NCI-H1694 treated with DMSO at 0.1 percent for 48 hours (cell line): ENCODE measurements around the gene RANBP17.
A peak's percentile ranks its signal among the peaks of the same experiment; 100 is the strongest.

ENCODE experiments used
- DNase-seq: peaks from one replicate; lab custom pipeline; 2025; lab: John Stamatoyannopoulos, UW

RANBP17 gene

DNA sequence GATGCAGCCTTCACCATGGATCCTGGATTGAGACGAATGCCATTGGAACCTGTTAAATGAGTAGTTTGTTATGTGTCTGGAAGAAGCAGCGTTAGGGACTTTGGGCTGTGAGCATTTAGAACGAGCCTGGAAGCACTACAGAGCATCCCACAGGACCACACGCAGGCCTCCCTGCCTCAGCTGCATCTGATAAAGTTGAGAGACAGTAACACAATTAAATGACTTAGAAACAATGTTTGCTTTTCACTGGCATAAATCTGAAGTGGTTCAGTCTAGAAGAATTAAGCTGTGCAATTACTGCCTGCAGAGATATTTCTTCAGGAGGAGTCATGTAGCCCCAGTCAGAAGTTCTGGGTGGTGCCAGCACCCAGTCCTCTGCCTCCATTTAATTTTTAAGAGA, 437.4 kb downstream of the RANBP17 start:
- no peak for DNase-seq

DNA sequence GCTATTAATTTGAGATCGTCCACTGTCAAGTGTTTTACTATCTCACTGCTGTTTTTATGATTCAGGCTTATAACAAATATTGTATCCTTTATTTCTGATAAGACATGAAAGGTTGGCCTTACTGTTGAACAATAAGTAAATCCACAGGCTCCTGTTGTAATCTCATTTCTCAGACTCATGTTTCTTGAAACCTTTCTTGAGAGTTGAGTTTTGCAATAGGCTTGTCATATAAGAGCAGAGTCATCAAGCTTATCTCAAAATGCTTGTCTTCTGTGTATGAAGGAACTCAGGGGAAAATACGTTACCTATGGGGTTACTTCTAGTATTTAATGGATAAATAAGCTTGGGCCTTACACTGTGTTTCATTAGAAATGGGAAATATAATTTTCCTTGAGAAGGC, 438.0 kb downstream of the RANBP17 start:
- no peak for DNase-seq

DNA sequence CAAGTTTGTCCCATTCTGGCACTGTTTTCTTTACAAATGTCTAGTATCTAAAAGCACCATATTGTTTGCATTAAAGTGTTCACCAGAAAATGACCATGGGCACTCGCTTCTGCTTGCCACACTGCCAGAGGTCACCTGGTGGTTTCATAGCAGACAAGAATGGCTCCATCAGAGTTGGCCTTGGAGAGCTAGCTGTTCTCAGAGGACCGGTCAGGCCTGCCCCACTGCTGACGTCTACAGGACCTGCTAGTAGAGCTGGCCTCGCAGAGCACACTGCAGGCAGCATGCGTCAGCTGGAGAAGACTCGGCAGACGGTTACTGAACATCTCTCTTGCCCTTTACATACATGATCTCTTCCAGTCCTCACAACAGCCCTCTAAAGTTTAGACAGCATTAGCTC, 438.5 kb downstream of the RANBP17 start:
- no peak for DNase-seq

DNA sequence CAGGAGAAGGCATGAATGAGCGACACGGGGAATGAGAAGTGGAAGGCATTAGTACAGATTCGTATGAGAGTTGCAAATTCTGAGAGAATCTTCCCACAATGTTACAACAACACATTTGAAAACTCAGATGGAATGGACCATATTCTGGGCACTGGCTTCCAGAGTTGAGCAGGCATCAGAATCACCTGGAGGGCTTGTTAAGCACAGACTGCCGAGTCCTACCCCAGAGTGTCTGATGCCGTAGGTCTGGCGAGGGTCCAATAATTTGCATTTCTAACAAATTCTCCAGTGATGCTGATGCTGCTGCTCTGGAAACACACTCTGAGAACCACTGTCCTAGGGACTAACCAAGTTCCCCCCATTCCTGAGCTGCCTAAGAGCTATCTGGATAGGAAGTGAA, 444.3 kb downstream of the RANBP17 start:
- DNase-seq = no peak

DNA sequence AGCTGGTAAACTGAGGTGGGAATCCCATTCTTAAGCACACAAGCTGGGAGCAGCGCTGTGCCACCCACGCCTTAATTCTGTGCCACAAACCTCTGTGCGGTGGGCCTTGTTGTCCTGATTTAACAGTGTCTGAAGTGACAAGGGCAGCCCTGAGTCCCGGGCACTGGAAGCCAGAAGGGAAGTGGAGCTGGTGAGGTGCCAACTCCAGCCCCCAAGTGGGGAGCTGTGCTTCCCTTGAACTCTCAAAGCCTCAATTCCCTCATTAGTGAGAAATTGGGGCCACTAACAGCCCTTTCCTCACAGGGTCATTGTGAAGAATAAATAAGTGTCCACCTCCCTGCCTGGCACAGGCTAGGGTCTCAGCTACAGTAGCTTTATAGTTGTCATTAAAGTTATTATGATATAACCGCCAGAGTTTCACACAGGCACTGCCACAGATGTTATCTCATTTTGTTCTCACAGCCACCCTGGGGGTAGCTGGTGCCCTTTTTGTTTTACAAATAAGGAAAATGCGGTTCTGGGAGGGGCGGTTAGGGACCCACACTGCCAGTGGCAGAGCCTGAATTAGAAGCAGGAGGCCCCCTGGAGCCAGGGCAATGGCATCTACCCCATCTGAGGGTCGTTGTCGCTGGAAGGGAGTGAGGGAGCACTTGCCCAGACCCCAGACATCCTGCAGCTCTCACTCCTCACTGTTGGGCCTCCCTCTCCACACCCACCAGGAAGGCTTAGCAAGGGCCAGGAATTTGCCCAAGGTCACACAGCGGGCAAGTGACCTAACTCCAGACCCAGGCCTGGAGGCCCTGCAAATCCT, 445.2 kb downstream of the RANBP17 start:
- DNase-seq = no peak

DNA sequence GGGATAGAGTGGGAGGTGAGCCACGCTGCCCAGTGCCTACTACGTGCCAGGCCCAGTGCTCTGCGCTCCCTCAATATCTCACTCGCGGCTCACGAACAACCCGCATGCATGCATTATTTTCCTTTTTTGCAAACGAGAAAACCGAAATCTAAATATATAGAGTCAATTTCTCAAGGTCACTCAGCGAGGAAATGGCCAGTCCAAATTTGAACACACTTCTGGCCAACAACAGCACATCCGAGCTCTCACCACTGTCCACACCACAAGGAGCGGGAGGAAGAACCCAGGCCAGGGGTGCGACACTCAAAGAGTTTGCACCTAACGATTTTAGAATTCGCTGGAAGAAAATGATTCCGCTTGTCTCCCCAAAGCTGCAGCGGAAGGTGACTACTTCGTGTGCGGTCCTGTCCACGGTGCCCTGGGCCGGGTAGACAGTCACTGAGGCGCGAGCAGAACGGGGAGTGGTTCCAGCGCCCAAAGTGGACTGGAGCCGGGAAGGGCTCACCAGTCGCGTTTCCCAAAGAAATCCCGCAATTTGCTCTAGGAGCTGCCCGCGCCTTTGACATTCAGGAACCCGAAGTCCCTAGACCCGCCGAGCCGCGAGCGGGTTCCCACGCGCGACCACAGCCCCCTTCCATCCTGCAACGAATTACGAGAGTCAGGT, 446.1 kb downstream of the RANBP17 start:
- no peak for DNase-seq

DNA sequence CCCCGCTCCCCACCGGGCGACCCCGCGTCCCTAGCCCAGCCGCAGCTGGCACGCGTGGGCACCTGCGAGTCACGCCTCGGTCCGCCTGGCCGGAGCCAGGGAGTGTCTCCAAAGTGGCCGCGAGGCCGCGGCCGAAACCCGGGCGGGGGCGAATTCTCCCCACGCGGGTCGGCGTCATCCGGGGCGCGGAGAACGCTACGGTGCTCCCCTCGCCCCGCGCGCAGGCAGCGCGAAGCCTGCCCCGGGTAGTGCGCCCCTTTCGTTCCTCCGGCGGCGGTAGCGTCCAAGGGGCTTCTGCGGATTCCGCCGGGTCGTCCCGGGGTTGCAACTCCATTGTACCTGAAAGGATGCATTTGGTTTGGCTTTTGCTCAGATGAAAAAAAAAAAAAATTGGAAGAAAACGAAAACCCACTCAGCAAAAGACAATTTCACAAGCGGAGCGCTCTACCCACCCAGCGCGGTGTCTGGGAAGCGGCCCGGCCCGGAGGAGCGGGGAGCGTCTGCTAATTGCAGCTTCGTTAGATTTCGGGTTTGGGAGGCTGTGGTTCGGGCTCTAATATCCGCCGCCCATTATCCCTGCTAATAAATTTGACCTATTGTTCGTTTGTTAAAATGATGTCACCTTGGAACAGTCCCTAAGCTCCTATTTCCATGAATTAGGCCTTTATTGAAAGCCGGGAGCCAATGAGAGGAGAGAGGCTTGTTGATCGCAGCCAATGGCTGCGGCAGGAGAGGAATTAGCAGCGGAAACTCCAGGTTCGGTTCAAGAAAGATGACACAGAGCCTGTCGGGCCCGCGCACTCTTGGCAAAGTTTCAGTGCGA, 446.8 kb downstream of the RANBP17 start, which contains the start of gene TLX3:
TSS of gene TLX3 (plus strand) at position 796 of the 823 bp plus-strand sequence. CDS start 118 bp downstream, outside the sequence.
- DNase-seq = no peak

DNA sequence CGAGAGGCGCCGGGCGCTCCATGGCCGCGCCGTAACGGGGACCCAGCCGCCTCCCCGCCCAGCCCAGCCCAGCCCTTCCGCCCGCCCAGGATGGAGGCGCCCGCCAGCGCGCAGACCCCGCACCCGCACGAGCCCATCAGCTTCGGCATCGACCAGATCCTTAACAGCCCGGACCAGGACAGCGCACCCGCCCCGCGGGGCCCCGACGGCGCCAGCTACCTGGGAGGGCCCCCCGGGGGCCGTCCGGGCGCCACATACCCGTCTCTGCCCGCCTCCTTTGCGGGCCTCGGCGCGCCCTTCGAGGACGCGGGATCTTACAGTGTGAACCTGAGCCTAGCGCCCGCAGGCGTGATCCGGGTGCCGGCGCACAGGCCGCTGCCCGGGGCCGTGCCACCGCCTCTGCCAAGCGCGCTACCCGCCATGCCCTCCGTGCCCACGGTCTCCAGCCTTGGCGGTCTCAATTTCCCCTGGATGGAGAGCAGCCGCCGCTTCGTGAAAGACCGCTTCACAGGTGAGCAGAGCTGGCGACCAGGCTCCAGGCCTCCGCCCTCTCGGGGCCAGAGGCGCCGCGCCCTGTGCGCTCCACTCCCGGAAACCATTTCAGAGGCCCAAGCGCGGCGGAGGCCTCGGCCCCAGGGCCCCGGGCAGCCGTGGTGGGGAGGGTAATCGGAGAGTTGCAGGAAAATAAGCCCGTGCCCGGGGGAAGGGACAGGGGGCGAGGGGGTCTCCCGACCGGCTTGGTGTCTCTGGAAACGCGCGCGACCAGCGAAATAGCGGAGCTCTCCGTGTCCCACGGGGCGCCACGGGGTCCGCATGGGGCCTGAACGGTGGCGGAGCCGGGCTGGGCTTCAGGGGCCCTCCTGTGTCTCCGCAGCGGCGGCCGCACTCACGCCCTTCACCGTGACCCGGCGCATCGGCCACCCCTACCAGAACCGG, 447.7 kb downstream of the RANBP17 start:
- DNase-seq = no peak

DNA sequence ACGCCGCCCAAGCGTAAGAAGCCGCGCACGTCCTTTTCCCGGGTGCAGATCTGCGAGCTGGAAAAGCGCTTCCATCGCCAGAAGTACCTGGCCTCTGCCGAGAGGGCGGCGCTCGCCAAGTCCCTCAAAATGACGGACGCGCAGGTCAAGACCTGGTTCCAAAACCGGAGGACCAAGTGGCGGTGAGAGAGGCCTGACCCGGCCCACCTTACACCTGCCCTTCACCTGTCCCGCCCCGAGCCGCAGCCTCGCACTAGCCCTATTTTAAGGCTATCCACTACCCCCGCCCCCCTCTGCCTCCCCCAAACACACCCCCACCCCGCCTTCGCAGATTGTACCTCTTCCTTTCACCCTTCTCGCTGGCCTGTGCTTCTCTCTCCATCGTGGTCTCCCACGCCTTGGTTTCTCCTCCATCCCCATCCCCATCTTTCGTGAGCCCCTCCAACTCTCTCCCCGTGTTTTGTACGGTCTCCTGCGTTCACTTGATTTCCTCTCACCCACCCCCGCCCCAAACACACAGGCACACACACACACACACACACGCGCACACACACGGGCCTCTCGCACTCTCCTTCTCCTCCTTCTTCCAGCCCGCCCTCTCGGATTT, 448.5 kb downstream of the RANBP17 start:
- DNase-seq = no peak

DNA sequence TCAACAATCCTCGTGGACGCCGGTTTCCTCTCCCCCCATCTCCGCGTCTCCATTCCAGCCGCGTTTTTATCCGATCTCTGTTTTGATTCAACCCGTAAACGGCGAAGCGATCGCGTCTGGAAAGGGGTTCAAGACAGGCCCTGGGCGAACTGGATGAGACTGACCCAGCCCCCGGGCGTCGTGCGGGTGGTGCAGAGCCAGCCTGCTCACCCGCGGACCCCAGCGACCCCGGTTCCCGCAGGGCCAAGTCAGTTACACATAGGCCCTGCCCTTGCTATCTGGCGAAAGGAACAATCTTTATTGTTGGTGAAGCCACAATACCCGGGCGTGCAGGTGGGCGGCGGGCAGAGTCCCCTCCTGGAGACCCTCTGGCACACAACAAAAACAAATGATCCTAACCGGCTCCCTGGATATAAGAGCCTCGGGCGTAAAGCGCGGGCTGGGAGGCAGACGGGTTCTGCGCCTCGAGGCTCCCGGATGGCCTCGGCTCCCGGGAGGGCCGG, 449.1 kb downstream of the RANBP17 start:
- DNase-seq = no peak

DNA sequence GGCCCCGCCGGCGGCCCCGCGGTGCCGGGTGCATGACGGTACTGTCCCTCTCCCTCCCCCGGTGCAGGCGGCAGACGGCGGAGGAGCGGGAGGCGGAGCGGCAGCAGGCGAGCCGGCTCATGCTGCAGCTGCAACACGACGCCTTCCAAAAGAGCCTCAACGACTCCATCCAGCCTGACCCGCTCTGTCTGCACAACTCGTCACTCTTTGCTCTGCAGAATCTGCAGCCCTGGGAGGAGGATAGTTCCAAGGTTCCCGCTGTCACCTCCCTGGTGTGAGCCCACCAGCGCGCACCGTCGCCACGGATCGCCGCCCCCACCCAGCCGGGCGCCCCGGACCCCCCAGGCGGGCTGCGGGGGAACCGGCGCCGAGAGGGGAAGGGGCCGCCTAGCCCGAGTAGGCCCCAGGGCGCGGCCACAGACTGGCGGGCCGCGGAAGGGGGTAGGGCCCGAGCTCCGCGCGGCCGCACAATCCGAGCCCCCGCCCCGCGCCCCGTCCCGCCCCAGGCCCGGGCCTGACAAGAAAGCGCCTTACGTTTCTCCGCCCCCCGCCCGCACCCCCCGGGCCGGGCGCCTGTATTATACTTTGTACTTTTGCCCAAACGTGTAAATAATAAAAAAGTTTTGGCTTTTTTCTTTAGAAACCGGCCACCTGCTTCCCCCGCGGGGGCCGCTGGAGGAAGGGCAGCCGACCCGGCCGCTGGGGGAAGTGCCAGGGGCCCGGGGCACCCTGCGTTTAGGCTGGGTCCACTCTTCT, 449.7 kb downstream of the RANBP17 start:
- DNase-seq = peak; percentile 27

DNA sequence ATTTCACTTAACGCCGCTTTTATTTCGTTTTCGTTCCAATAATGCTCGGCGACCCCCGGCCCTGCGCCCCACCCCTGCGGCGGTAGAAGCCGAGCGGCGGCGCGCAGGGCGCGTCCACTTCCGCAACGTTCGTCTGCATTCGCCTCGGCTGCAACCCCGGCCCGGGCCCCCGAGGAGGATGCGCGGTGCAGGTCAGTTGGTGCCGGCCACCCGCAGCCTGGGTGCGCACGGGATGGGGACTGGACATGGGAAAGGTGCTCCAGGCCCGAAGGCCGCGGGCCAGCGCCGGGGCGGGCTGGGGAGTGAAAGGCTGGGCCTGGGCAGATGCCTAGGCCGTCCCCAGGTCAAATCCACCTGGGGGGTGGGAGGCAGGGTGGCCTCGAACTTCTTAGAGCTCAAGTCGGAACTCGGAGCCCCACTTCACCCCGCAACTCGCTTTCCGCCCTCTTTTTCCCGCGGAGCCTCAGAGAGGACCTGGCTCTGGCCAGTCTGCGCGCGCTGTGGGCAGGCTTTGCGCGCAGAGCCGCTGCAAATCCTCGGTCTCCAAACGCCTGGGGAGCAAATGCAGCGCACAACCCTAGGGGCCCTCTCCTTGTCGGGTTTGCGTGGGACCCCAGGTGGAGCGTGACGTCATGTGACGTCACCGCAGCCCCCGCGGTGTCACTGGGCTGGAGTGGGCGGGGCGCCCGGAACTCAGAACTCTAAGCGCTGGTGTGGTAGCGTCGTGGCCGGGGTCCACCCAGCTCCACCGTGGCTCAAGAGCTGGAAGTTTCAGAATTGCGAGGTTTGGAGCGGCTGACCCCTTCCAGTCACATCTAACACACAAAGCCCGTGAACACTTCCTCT, 450.5 kb downstream of the RANBP17 start:
- DNase-seq = no peak

DNA sequence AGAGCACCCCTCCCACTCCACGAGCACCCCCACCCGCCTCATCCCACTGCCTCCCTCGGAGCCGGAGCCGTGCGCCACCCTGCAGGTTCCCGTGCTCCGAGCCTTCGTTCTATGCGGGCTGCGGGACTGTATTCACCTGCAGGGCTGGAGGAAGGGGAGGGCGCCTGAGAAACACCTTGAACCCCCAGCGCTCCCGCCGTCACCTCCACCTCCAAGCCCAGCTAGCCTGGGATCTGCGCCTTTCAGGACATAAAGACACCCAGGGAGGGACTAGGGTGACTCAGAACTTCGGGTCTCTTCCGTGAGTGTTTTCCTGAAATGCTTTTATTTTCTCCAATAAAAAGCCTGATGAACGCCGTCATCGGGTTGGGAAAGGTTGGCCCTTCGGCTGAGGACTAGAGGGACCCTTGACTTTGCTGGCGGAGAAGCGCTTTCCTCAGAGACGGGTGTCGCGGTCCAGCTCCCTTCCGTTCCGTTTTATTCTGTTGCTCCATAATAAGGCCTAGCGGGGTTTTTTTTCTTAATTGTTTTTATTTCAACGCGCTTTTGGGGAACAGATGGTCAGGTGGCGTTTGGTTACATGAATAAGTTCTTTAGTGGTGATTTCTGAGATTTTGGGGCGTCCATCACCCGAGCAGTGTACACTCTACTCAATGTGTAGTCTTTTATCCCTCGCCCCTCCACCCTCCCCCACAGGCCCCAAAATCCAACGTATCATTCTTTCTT, 451.8 kb downstream of the RANBP17 start:
- DNase-seq = no peak

DNA sequence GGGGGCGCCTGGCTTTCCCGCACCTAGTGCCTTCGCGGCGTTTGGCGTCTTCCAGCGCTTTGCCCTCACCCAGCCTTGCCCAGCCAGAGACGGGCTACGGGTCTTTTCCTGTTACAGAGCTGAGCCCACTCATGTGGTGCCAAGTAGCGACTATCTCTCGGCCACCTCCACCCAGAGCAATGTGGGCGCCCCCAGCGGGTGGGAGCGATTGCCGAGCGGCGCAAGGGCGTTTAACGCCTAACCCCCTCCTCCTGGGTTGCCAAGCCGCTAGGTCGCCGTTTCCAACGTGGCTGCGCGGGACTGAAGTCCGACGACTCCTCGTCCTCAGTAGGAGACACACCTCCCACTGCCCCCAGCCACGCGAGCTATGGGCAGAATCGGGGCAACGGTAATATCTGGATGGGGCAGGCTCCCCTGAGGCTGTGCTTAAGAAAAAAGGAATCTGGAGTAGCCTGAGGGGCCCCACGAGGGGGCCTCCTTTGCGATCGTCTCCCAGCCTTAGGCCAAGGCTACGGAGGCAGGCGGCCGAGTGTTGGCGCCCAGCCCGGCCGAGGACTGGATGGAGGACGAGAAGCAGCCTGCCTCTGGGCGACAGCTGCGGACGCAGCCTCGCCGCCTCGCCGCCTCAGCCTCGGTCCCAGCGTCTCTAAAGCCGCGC, 453.0 kb downstream of the RANBP17 start:
- no peak for DNase-seq

DNA sequence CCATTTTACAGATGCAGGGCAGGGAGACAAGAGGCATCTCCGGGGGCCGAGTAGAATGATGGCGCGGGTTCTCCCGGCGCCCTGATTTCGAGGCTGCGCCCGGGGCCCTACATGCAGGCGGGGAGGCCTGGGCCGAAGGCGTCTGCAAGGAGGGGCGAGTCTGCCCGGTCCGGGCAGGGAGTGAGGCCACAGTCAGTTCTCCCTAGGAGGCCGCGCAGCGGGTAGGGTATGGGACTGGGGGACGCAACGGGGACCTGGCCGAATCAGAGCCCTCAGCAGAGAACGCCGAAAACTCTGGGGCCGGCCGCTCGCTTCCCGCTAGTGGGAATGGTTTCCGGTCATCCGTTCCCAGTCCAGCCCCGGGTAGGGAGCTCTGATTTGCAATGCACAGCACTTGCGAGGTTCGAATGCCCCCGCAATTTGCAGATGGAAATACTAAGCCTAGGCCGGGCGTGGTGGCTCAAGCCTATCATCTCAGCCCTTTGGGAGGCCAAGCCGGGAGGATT, 453.6 kb downstream of the RANBP17 start:
- DNase-seq = no peak

DNA sequence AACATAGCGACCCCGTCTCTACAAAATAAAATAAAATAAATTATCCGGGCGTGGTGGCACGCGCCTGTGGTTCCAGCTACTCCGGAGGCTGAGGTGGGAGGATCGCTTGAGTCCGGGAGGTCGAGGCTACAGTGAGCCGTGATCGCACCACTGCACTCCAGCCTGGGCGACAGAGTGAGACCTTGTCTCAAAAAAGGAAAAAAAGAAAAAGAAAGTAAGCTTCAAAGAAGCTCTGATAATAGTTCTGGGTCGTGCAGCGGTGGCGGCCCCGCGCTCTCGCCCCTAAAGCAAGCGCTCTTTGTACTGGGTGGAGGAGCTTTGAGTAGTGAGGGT, 454.1 kb downstream of the RANBP17 start:
- no peak for DNase-seq

DNA sequence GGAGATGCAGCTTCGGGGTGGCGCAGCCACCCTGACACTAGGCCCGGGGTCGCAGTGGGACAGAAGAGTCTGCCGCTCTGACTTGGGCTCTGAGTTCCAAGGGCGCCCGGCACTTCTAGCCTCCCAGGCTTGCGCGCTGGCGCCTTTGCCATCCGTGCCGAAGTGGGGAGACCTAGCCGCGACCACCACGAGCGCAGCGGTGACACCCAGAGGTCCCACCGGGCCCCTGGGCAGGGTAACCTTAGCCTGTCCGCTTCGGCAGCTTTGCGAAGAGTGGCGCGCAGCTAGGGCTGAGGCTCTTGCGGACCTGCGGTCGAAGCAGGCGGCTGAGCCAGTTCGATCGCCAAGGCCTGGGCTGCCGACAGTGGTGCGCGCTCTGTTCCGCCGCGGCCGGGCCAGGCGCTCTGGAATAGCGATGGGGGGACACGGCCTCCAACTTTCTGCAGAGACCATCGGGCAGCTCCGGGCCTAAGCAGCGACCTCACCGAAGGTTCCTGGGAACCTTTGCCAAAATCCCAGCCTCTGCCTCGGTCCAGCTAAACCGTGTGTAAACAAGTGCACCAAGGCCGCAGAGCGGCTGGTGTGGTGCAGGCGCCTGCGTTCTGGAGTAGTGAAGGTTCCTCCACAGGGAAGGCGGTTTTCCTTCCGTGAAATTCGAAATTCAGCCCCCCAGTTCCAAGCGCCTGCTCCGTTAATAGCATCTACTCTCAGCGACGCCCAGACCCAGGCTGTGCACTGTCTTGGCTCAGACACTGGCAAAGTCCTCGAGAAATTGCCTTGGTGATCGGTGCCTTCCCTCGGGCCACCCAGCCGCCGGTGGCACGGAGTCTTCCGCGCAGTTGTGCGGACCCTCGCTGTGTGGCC, 454.7 kb downstream of the RANBP17 start:
- DNase-seq = no peak
